ENCODE measurements around the gene INPP5D.
"Not testable (repeated sequence)": the region's sequence is repeated elsewhere in the genome, so short reads cannot be mapped to it uniquely, and the experiment has no call there.

The INPP5D gene

DNA sequence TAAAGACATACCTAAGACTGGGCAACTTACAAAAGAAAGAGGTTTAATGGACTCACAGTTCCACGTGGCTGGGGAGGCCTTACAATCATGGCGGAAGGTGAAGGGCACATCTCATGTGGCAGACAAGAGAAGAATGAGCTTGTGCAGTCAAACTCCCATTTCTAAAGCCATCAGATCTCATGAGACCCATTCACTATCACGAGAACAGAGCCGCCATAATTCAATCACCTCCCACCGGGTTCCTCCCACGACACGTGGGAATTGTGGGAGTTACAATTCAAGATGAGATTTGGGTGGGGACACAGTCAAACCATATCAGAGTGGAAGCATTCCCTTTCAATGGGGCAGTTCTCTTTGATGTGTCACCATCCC, 39.7 kb downstream of the INPP5D start:
- not testable (repeated sequence) for DNase-seq

DNA sequence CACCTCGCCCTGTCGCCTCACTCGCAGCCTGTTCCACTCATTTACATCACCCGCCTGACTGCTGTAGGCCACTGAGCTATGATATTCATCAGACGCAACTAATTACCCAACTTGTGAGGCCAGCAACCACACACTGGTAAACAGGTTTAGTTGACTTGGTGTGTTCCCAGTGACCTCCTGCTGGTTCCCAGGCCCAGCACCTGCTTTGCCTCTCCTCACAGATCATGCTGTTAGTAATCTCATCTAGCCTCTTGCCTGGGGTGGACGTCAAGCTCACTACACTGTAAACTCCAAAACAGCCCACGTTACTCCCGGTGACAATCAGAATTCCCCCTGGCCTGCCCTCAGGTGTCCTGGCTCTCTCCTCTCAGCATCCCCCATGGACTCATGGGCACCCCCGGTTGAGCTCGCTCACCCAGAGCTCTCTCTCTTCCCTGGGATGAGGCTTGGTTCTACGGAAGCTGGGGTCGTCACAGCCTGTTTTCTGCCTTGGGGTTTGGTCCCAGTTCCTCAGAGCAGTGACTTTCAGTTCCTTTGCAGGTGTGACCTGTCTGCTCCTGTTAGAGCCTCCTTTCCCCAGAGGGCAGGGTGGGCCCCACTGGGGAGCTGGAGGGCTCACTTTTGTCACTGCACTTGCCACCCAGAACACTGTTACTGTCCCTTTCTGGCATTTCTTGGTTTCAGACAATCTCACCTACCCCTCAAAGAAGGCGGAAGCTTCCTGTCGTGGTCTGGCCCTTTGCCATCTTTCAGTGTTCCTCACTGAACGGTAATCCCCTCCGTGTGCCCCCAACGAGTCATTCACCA, 40.3 kb downstream of the INPP5D start:
- no peak for DNase-seq

DNA sequence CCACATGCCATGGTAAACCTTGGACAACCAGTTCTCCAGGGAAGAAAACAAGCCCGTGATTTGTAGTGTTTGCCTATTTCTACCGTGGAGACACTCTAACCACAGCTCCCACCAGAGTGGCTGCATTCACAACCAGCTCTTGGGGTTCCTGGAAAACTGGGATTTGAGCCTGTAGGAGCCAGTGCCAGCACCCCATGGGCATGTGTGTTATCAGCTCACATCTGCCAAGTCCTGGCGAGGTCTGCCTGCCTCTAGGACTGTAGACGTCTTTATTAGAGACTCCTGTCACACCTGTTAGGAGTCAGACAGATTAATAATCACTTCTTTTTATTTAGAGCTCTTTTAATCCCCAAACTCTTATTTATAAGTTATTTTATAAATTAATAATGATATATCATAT, 41.0 kb downstream of the INPP5D start:
- DNase-seq: no peak

DNA sequence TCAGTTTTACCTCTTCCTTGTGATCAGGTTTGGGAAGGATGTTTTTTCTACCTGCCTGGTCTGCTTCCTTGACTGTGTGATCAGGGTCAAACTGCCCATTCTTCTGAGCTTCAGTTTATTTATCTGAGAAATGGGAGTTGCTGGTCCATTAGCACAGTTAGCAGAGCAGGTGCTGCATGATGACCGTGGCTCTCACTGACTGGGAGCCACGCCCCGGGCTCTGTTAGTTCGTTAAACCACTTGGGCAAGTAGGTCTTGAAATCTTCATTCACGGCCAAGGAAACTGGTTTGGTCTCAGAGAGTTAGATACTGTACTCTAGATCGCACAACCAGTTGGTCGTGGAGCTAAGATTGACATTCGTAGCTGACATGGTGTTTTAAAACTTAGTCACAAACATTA, 41.7 kb downstream of the INPP5D start:
- DNase-seq: no peak

DNA sequence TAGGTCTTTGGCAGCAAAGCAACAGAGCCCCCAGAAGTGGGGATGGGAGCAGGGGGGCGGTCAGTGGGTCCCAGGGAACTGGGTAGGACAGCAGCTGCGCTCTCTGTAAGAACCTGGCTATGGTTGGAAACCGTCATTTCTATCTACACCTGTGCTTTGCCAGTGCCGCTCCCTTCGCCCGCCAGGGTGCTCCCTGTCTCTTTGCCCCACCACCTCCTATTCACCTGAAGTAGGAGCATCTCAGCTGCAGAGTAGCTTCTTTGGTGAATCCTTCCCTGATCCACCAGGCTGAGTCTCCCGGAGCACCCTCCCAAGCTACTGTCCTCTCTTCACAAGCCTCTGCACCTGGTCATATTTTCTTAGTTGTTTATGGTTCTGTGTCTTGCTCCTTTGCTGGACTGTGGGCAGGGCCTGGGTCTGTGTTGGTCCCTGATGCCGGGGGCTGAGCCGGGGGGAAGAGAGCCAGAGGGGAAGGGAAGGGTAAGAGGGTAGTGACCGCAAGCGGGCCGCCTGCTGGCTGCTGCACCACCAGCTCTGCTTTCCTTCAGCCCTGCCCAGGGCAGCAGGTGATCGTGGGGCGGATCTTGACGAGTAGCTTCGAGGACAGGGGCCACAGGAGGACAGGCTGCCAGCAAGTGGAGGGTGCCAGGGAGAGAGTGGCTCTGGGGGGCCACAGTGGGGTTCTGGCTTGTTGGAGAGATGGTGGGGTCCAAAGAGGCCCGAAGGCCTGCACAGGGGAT, 45.2 kb downstream of the INPP5D start:
- no peak for DNase-seq

DNA sequence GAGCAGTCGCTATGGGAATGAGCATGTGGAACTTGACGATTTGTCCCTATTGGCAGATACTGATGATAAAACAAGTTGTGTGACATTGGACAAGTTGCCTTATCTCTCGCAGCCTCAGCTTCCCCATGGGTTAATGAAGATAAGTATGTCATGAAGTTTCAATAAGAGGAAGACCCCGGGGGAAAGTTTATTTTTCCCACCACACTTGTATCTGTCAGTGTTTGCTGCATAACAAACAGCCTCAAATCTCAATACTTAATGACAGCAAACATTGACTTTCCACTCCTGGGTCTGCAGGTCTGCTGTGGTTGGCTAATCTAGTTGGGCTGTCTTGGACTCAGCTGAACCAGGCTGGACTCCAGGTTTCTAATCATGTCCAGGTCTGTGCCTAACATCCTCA, 45.8 kb downstream of the INPP5D start:
- DNase-seq: no peak

DNA sequence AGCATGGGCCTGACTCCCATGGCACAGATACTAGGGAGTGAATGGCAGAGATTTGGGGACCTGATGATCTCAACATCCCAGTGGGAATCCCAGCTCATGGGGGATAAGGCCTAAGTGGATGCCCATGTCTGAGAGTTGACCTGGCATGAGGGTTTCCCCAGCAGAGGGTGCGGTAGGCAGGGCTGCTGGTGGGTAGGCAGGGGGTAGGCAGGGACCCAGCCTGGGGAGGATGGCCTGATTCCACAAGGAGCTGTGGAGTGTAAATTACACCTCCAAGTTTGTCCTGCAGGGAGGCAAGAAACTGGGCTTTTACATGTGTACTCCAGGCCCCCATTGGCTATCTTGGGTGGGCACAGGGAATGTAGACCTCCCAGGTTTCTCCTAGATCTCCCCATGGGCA, 46.9 kb downstream of the INPP5D start:
- DNase-seq: no peak

DNA sequence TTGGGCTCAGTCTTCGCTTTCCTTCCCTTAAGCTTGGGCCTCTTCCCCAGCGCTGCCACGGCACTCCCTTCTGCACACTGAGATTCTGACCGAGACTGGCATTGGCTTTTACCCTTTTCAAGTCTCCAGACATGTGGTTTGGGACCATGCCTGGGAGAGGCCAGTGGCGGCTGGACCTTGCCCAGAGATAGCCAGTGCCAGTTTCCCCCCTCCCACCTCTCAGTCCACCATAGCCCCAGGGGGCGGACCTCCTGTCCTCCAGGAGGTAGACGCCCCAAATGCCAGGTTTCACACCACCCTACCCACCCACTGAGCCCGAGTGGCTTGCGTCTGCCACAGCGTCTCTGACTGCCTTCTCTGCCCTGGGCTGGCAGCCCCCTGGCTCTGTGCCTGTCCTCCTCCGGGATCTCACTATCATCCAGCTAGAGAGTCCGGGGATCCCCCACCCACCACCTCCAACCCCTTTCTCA, 47.7 kb downstream of the INPP5D start:
- no peak for DNase-seq

DNA sequence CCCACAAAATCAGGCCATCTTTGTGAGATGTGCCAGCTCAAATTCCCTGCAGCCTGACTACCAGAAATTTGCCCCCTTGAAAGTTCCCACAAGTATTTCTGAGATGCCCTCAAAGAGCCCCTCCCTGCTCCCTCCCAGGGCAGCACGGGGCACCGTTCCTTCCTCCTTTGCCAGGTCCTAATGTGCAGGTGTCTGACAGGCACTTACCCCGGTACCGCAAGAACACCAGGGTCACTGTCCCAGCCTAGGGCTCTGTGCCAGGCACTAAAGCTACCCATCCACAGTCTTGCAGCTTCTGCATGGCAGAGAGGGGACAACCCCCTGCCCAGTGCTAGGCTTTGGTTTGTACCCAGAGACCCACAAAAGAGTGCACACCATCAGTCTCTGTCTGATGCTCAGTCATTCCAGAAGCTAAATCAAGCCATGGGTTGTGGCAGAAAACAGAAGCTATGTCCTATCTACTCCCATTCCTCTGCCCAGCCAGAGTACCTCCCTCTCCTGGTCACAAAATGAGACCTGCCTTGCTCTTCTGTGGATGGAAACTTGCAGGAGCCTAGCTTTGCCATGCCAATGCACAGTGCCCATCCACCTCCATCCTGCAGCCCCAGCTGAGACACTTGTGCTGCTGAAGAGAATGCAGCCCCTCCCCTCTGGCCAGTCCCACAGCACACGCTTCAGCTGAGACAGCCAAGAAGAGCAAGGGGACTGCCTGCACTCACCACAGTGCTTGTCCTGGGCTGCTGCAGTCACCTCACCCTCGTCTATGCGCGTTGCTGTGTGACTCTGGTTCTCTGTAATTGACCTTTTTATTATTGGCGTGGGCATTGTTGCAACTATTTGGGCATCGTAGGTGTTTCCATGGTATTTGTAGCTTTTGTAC, 48.7 kb downstream of the INPP5D start:
- DNase-seq: no peak

DNA sequence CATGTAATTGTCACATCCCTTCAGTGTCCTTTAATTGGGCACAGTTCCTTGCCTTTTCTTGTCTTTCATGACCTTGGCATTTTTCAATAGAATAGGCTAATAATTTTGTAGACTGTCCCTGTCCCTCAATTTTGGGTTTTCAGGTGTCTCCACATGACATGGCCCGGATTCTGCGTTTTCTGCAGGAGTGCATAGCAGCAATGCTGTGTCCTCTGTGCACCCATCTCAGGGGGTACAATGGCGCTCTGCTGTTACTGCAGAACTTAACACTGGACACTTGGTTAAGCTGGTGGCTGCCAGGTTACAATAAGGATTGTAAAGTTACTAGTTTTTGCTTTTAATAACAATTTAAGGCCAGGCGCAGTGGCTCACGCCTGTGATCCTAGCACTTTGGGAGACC, 51.3 kb downstream of the INPP5D start:
- no peak for DNase-seq

DNA sequence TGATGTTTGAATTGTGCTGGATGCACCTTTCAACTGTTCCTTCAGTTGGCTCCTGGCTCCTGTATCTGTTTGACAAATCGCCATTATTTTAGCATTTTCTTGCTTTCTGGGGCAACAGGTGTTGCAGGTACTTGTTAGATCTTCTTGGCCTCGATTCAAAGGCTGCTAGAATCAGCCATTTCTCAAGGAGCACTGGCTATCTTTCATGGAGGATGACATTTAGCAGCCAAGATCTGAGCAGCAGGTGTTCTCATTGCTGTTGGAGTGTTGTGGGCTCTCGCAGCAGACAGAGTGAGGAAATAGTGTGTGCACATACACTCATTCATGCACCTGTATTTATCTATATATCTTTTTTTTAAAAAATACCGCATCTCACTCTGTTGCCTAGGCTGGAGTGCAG, 52.2 kb downstream of the INPP5D start:
- no peak for DNase-seq

DNA sequence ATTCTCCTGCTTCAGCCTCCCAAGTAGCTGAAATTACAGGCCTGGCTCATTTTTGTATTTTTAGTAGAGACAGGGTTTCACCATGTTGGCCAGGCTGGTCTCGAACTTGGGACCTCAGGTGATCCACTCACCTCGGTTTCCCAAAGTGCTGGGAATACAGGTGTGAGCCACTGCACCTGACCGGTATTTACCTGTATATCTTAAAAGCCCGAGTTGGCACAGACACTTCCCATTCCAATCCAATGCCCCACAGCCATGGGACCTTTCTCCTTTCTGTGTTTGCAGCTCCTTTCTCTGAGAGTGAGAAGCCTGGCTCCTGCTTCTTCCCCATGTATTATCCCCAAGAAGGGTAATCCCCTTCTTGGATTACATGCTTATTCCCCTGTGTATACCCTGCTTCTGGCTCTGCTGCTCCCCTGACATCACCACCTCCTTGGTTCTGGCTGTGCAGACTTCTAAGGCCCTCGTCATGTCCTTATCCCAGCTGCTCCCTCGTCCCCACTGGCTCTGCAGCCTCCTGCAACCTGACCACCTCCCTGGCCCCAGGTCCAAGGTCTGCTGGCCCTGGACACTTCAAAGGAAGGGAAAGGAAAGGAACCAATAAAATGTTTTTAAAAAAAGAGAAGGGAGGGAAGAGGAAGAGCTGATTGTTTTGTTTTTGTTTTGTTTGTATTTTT, 52.8 kb downstream of the INPP5D start:
- DNase-seq: no peak

DNA sequence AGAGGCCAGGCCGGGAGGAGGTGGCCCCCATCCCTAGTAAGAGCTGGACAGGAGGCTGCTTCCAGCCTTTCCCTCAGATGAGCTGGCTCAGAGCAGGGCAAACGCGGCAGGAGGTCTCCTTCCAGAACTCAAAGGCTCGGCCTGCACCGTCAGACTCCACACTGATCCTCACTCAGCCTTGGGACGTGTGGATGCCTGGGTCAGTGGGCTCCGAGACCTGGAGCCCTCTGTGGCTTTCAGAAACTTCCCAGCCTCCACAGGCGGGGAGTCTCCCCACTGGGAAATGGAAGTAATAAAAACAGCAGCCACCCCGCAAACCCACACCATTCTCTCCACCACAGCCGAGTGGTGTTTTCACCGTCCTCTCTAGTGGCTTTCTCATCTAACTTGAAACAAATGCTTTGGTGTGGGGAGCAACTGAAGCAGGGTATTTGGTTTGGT, 54.3 kb downstream of the INPP5D start:
- no peak for DNase-seq

DNA sequence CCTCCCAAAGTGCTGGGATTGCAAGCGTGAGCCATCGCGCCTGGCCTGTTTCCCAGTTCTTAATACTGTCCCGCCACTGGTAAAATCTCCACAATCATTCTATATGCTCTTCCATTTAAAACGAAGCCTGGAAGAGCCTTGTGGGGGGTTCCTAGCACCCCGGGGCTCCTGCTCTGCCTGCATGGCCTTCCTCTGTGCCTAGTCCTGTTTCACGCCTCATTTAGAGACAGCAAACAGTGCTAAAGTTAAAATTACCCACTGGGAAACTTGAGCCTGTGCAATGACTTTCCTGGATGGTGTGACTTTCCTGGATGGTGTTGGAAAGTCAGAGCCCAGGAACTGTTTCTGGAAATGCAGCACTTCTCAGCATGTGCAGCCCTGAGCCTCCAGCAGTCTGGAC, 55.0 kb downstream of the INPP5D start:
- DNase-seq: no peak

DNA sequence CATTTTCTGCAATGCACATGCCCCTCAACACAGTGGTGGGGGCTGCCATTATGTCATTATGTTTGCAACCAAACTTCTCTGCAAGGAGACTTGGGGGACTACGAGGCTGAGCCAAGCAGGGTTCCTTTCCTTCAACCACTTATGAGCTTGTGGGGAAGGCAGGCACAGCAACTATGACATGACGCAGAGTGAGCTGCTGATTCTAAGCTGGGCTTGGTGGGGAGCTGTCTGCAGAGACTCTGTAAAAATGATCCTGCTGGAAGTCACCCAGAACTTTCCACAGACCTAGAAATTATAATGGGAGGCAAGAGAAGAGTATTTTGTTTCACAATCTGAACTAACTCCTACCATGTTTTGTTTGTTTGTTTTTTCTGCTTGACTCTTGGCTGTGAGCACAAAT, 55.6 kb downstream of the INPP5D start:
- no peak for DNase-seq

DNA sequence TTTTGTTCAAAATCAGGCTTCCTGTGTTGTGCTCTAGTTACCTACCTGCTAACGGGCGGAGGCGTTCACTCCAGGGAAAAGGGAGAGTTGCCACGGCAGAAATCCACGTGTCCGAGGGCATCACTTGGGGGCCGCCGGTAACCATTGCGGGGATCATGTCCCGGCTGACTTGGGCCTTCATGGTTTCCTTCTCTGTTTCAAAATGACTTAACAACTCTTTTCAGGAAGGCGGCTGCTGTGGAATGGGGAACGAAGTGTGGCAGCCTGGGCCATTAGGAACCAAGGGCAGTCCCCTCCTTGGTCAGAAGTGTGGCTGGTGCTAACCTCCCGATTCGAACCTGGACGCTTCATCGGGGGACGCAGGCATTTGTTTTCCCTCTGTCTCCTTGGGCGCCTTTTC, 56.8 kb downstream of the INPP5D start:
- DNase-seq: no peak

DNA sequence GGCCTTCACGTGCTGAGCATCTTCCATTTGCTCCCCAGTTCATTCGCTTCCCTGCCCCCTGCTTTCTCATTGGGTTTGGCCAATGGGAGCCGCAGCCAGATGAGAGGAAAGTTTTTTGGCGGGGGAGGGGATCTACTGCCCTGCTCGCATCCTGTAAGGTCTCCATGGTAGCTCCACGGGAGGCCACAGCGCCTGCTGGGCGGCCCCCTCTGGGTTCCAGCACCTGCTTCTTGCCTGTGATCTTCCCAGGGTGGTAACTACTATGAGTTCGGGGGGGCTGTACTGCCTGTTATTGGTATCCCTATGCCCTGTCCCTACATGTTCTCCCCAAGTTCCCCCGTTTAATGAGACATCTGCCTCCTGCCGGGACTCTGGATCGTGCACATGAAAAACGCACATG, 57.2 kb downstream of the INPP5D start:
- DNase-seq: no peak

DNA sequence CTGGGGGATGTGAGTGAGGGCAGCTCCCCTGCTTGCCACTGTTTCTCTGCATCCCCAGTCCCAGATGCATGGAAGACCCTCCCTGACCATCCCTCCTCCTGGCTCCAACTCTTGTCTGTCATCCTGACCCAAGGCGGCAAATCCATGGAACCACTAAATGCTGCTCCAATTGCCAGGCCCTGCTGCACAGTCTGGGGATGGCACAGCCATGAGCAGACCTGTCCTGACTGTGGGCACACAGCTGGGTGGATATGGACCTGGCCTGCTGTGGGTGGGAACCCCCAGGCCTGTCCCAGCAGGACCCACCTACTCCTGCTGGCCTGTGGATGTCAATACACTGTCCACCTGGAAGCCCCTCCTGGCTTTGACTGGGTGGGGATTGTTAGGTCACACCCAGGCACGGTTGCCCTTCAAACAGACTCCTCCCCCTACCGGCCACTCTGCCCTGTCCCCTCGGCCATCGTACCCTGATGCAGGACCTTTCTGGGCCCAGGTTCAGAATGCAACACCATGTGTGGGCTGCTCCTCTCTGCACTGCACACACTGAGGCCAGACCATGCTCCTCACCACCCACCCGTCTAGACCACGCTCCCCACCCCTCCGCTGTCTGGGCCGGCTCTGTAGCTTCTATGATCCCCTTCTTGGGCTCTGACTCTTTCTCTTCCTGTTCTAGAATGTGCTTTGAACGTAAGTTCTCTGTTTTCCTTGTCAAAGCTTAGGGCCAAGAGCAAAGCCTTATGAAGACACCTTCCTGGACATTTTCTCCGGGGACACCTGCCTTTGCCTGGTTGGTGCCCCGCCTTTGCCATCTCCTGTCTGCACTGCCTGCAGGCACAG, 57.9 kb downstream of the INPP5D start:
- DNase-seq: no peak

DNA sequence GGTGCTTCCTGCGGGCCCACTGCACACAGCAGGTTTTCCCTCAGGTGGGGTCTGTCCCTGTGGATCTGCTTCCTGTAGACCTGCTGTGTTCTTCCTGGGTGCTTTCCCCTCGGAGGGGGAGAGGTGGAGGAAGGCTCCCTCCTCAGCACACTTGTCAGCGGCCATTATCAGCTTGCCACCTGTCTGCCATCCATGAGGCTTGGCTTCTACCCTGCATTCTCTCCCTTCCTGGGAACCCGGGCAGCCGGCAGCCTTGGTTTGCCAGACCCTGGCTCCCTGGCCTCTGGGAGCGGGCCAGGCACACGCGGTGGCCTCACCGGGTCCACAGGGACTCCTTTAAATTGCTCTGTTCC, 58.5 kb downstream of the INPP5D start:
- DNase-seq: no peak

DNA sequence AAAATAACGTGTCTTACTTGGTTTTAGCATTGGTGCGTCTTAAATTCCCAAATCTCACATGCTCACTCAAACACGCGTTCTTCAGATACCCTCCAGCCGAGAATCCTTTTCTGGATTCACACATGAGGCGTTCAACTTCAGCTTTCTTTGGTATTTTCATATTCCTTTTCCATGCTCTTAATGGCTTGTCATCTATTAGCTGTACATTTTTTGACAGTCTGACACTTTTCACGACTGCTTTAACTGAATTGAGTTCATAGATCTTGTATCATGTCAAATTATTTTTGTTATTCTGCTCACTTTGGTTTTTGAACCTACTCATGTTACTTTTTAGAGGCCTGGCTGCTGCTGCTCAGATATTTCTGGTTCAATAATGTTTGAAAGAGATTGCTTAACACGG, 59.0 kb downstream of the INPP5D start:
- no peak for DNase-seq

DNA sequence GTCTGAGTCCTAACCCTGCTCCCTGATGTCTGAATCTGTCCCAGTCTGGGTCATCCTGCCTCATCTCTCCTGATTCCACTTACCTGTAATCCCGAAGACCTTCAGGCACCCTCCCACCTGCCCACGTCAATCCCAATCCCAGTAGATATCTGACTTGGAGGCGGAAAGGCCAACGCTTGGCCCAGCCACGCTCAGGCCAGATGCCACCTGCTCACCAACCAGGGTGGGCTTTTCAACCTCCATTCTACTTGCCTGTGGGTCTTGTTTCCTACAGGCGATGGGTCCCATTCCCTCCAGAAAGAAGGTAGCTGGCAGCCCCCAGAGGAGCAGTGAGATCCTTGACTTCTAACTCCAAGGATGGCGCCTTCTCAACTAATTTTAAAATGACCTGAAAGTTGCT, 59.7 kb downstream of the INPP5D start:
- DNase-seq: no peak

DNA sequence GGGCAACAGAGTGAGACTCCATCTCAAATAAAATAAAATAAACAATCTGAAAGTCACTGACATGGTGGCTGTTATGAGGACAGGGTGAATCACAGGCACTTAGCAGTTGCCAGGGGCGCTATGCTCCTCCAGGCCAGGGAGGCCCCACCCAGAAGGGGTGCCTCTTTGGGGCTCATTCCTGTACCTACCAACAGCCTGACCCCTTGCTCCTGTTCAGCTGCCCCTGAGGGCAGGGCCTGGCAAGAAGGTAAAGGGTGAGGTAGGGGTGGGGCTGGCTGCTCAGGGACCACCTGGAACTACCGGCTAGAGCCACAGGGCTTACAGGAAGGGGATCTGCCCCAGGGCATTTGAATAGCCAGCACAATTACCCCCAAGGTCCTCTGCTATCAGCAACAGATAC, 60.3 kb downstream of the INPP5D start:
- no peak for DNase-seq

All from GDM1 (cell line).